ENCODE results near the gene SCN2B.

- TF ChIP-seq CTCF (conservative IDR thresholded peaks at IDR 0.05 in 1 of 2, IDR thresholded peaks at IDR 0.05 in 1 of 2; ENCODE audit: extremely low read depth in 1 of 2, insufficient read depth in 1 of 2, low read depth in 1 of 2, low read length in 2 of 2) = no peak
- no peak for TF ChIP-seq EZH2 (IDR thresholded peaks at IDR 0.05; ENCODE audit: borderline replicate concordance, low read length)
Observed at GRCh38 chr11:118175031-118175992, 1.1 kb downstream of the SCN2B start.
